ENCODE data around the gene ANK3. TPM values are rescaled to one million over a fixed set of nuclear protein-coding genes. Genes with fewer than 3 reads are reported as not detected.

Gene ANK3
- polyA plus RNA-seq, 1 donor (not counting 4 experiments of a cell fraction or from before 2014, with no cell fraction given): 8.3 TPM

DNA sequence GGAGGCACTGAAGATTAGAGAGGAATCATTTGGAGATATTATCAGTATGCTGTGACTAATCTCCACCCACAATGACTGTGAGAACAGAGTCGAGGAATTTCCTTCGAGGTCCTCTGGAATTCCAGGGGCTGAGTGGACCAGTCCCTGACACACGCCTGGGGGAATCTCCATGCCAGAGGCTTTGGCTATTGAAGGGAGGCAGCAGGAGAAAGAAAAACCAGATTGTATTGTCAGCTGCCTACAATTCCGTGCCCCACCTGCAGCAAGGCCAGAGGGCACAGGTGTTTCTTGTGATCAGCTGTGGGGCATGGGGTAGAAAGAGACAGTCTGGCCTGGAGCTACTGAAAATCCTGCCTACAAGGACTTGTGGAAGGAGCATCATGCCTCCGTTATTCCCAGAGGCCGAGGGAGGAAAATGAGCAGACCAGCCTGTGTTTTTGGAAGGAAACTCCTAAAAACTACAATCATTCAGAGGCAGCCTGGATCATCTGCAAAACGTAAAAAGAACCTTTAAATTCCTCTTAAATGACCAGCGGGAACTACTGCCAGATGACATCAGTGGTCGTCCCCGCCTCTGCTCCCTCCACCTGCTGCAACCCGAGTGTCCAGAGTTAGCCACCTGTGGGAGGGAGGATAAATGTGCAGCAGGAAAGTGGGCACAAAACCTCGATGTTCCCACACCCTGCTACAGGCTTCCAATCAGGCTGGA lies 25.4 kb upstream of the ANK3 start:
- no peak overlapping the region for H3K9ac ChIP-seq (ENCODE audit: control insufficient read depth, extremely low read depth, insufficient read depth, low read length)
- peak overlapping the region; percentile 64 for H3K4me2 ChIP-seq (ENCODE audit: control insufficient read depth, extremely low read depth, insufficient read depth, low read depth, low read length)
- peak overlapping the region; percentile 21 for H3K27ac ChIP-seq (ENCODE audit: control insufficient read depth, insufficient read depth, low read length)
- no peaks in the 10 kb centered on the region for H4K20me1 ChIP-seq (ENCODE audit: control insufficient read depth, extremely low read depth, insufficient read depth, low read length)
- DNase-seq (ENCODE audit: low read depth, low spot score): peak; percentile 46
- H3K36me3 ChIP-seq (ENCODE audit: control insufficient read depth in 2 of 2, extremely low read depth in 1 of 2, insufficient read depth in 2 of 2, low read length in 2 of 2): no peaks in the 10 kb centered on the region
- H3K27me3 ChIP-seq (ENCODE audit: control insufficient read depth, extremely low read depth, insufficient read depth, low read length): no peaks in the 10 kb centered on the region
- no peaks in the 10 kb centered on the region for H3K9me3 ChIP-seq (ENCODE audit: control insufficient read depth, low read depth, low read length)
- no peaks in the 10 kb centered on the region for H3K79me2 ChIP-seq (ENCODE audit: control insufficient read depth, insufficient read depth, low read length)
- H3K4me3 ChIP-seq (ENCODE audit: control insufficient read depth in 2 of 3, extremely low read depth in 1 of 3, insufficient read depth in 2 of 3, low read depth in 1 of 3, low read length in 3 of 3): no peak overlapping the region
- FAIRE-seq: peak; percentile 93
- no peak for TF ChIP-seq EZH2 (IDR thresholded peaks at IDR 0.05; ENCODE audit: low read length)
- TF ChIP-seq, protein P1, sequence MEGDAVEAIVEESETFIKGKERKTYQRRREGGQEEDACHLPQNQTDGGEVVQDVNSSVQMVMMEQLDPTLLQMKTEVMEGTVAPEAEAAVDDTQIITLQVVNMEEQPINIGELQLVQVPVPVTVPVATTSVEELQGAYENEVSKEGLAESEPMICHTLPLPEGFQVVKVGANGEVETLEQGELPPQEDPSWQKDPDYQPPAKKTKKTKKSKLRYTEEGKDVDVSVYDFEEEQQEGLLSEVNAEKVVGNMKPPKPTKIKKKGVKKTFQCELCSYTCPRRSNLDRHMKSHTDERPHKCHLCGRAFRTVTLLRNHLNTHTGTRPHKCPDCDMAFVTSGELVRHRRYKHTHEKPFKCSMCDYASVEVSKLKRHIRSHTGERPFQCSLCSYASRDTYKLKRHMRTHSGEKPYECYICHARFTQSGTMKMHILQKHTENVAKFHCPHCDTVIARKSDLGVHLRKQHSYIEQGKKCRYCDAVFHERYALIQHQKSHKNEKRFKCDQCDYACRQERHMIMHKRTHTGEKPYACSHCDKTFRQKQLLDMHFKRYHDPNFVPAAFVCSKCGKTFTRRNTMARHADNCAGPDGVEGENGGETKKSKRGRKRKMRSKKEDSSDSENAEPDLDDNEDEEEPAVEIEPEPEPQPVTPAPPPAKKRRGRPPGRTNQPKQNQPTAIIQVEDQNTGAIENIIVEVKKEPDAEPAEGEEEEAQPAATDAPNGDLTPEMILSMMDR (optimal IDR thresholded peaks at IDR 0.05 in 1 of 3, IDR thresholded peaks at IDR 0.05 in 1 of 3, conservative IDR thresholded peaks at IDR 0.05 in 1 of 3; ENCODE audit: extremely low read depth in 1 of 3, insufficient read depth in 2 of 3, low read length in 3 of 3): no peak
- H3K9me1 ChIP-seq (ENCODE audit: control insufficient read depth, extremely low read depth, insufficient read depth, low read length): no peaks in the 10 kb centered on the region
- dilution Hi-C loops (cut with MboI; ENCODE audit: extremely low pct_ligation_motif_present, low sequenced_read_pairs): no loop called here
- no peak overlapping the region for H2AFZ ChIP-seq (ENCODE audit: control insufficient read depth, low read length)
- peaks cover 28% of the 10 kb centered on the region for H3K4me1 ChIP-seq (ENCODE audit: control insufficient read depth, extremely low read depth, insufficient read depth, low read length)

DNA sequence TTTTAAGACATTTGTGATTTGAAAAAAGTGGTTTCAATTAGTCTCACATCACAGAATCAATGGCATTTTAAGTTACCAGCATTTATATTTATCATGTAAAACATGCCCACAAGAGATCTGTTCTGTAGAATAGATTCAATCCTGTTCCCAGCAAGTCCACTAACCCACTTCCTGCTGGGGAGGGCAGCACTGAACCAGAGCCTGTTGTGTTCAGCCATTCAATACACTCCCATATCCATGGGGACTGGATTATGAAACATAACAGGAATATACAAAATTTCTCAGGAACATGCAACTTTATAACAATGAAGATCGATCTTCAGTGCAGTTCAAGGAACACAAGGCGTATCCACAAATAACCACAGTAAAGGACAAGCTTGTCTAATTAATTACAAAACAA lies 24.4 kb upstream of the ANK3 start:
- DNase-seq (ENCODE audit: low read depth, low spot score): no peak
- Histone ChIP-seq H3K79me2 (ENCODE audit: control insufficient read depth, insufficient read depth, low read length) (no peaks in the 10 kb centered on the region), H3K27me3 (ENCODE audit: control insufficient read depth, extremely low read depth, insufficient read depth, low read length) (no peaks in the 10 kb centered on the region), H3K36me3 (ENCODE audit: control insufficient read depth in 2 of 2, extremely low read depth in 1 of 2, insufficient read depth in 2 of 2, low read length in 2 of 2) (no peaks in the 10 kb centered on the region), H2AFZ (ENCODE audit: control insufficient read depth, low read length) (no peak overlapping the region), H3K9me1 (ENCODE audit: control insufficient read depth, extremely low read depth, insufficient read depth, low read length) (no peaks in the 10 kb centered on the region), H4K20me1 (ENCODE audit: control insufficient read depth, extremely low read depth, insufficient read depth, low read length) (no peaks in the 10 kb centered on the region), H3K4me2 (ENCODE audit: control insufficient read depth, extremely low read depth, insufficient read depth, low read depth, low read length) (peak overlapping the region; percentile 64), H3K4me3 (ENCODE audit: control insufficient read depth in 2 of 3, extremely low read depth in 1 of 3, insufficient read depth in 2 of 3, low read depth in 1 of 3, low read length in 3 of 3) (peak overlapping the region in 1 of 3 experiments; percentile 3), H3K4me1 (ENCODE audit: control insufficient read depth, extremely low read depth, insufficient read depth, low read length) (peaks cover 28% of the 10 kb centered on the region), H3K9ac (ENCODE audit: control insufficient read depth, extremely low read depth, insufficient read depth, low read length) (no peak overlapping the region), H3K27ac (ENCODE audit: control insufficient read depth, insufficient read depth, low read length) (no peak overlapping the region), H3K9me3 (ENCODE audit: control insufficient read depth, low read depth, low read length) (no peaks in the 10 kb centered on the region)
- no peak for FAIRE-seq
- dilution Hi-C loops (cut with MboI; ENCODE audit: extremely low pct_ligation_motif_present, low sequenced_read_pairs): no loop called here
- no peak for TF ChIP-seq EZH2 (IDR thresholded peaks at IDR 0.05; ENCODE audit: low read length)
- TF ChIP-seq, protein P1 (optimal IDR thresholded peaks at IDR 0.05 in 1 of 3, IDR thresholded peaks at IDR 0.05 in 1 of 3, conservative IDR thresholded peaks at IDR 0.05 in 1 of 3; ENCODE audit: extremely low read depth in 1 of 3, insufficient read depth in 2 of 3, low read length in 3 of 3): peak in 1 of 3 experiments; percentile 23

Data from keratinocyte (primary cell).